Activated effector memory CD4-positive, alpha-beta T cell treated with Interleukin-2 at 50 U/mL for 16 hours (primary cell): ENCODE data around the gene ZNF20.

Experiments used
- DNase-seq: peaks from one replicate; pipeline ENCODE4 v3.0.0-alpha.2; 2020

Gene ZNF20

GRCh38 chr19:12139885-12140544 lies at the start of gene ZNF20:
Gene ZNF20 (minus strand): TSS chr19:12140350. CDS start chr19:12140182, 168 bp downstream.
- peak; percentile 83 for DNase-seq

- no peak for DNase-seq
Observed at GRCh38 chr19:12187625-12188024, 47.5 kb upstream of the ZNF20 start.

GRCh38 chr19:12180377-12180776 lies 40.2 kb upstream of the ZNF20 start:
- no peak for DNase-seq

GRCh38 chr19:12166626-12167025 lies 26.5 kb upstream of the ZNF20 start:
- DNase-seq: no peak

GRCh38 chr19:12163826-12164225 lies 23.7 kb upstream of the ZNF20 start:
- DNase-seq: no peak

- DNase-seq: peak; percentile 85
Observed at GRCh38 chr19:12162882-12163806, 23.0 kb upstream of the ZNF20 start, which contains the start of gene ZNF136. Gene ZNF136 (plus strand): TSS chr19:12163096. CDS start chr19:12163204, 108 bp downstream.

- no peak for DNase-seq
Observed at GRCh38 chr19:12162513-12162881, 22.3 kb upstream of the ZNF20 start.

- no peak for DNase-seq
Observed at GRCh38 chr19:12159773-12160414, 19.7 kb upstream of the ZNF20 start.

- no peak for DNase-seq
Observed at GRCh38 chr19:12156223-12157058, 16.3 kb upstream of the ZNF20 start, which contains the start of gene ZNF625. Gene ZNF625 (minus strand): TSS chr19:12156734. CDS start chr19:12156558, 176 bp downstream.

GRCh38 chr19:12155324-12155860 lies 15.2 kb upstream of the ZNF20 start:
- no peak for DNase-seq

GRCh38 chr19:12145348-12145747 lies 5.2 kb upstream of the ZNF20 start:
- DNase-seq: no peak

GRCh38 chr19:12141405-12141736 lies 1.2 kb upstream of the ZNF20 start:
- no peak for DNase-seq

- peak; percentile 73 for DNase-seq
Observed at GRCh38 chr19:12140545-12141404, 625 bp upstream of the ZNF20 start.

- DNase-seq: no peak
Observed at GRCh38 chr19:12139269-12139668, 881 bp downstream of the ZNF20 start.

GRCh38 chr19:12137221-12137940 lies 2.8 kb downstream of the ZNF20 start:
- no peak for DNase-seq

- no peak for DNase-seq
Observed at GRCh38 chr19:12133069-12133468, 7.1 kb downstream of the ZNF20 start.

GRCh38 chr19:12126707-12127106 lies 13.4 kb downstream of the ZNF20 start:
- DNase-seq: no peak

GRCh38 chr19:12117201-12117970 lies 22.8 kb downstream of the ZNF20 start:
- no peak for DNase-seq

GRCh38 chr19:12113121-12113520 lies 27.0 kb downstream of the ZNF20 start:
- no peak for DNase-seq

GRCh38 chr19:12112701-12113100 lies 27.4 kb downstream of the ZNF20 start:
- DNase-seq: no peak
